HG03135 (cell line): ENCODE results near the gene SMYD3.
A peak's percentile ranks its signal among the peaks of the same experiment; 100 is the strongest.

Experiments used
- ATAC-seq: cut with Tn5 transposase; IDR thresholded peaks from one replicate; pipeline ENCODE4 v1.9.1; 2021; ENCODE audit warnings: mild to moderate bottlenecking, moderate library complexity; ENCODE audit not compliant: unreplicated experiment

The SMYD3 gene

DNA sequence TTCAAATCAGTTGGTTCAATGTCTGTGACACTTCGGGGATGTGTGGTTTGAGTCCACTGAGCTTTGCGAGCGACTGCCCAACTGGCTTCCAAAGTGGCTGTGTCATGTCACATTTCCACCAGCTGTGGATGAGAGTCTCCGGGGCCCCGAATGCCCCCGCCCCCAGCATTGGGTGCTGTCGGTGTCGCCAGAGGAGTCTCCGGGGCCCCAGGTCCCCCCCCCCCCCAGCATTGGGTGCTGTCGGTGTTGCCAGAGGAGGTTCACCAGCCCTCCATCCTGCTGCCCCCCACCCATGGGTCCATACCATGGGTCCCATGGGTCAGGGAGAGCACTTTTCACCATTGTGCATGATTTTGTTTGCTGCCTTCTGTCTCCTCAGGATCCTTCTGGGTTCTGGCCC, 9.0 kb upstream of the SMYD3 start:
- ATAC-seq: no peak

DNA sequence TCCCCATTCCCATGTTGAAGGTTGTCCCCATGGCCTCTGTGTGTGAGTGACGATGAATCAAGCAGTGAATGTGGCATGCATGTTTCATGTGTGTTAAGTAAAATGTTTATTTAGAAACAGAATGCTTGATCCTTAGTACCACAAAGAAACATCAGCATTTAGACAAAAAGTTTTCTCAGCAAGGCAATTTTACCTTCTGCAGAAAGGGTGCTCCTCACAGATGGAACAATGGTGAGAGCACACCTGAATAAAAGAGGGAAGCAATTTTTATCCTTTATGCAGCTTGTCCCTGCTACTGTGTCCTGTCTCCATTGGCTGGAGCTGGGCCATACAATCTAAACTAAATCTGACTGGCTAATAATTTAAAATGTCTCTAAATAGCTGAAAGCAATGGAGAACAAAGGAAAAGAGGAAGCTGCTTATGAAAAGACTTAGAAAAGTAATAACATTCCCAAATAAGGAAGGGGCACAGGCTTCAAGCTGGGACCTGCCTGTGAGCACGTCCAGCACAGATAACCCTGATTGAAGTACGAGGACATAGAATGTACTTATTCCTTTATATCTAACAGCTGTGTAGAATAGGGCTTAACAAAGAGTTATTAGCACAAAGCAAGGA, 8.4 kb upstream of the SMYD3 start:
- no peak for ATAC-seq

DNA sequence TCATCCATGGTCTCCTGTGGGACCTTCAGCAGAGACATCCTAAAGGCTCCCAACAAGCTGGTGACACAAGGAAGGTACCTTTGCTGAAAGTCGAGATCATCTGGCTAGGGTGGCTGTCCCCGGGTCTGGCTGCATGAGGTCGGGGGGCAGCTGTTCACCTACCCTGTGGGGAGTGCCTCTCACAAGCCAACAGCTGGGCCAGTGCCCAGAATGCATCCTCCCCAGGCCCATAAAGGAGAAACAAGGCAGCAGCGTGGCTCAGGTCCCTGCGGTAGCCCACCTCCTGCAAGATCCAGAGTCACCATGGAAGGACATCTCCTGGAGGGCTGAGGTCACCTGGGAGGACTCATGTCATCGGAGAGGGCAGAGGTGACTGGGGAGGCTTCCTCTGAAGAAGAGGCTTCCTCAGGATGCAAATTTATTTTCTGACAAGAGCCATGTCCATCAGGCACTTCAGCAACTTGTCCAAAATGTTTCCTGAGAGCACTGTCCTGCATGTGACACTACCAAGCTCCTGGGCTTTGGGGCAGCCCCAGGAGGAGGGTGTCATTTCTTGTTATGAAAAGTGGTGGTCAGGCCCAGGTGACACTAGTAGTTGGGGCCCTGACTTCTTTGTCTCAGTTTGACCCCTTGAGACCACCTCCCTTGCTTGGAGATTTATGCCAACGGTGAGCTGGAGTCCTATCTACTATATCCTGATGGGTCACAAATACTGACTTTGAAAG, 6.7 kb upstream of the SMYD3 start:
- no peak for ATAC-seq

DNA sequence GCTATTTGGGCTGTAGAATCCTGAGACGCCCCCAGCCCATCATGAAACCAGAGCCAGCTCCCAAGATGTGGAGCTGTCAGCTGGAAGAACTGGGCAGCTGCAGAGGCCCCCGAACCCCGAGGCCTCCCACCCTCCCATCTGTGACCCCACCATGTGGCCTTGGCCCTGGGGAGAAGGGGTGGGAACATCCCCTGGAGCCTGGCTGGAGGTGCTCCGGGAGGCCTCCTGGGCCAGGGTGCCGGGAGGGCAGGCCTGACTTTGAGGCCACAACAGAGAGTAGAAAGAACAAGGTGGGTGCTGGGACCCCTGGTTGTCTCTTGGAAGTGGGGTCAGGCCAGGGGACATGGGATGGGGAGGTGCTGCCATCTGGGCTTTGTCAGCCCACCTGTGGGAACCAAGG, 6.0 kb upstream of the SMYD3 start:
- no peak for ATAC-seq

DNA sequence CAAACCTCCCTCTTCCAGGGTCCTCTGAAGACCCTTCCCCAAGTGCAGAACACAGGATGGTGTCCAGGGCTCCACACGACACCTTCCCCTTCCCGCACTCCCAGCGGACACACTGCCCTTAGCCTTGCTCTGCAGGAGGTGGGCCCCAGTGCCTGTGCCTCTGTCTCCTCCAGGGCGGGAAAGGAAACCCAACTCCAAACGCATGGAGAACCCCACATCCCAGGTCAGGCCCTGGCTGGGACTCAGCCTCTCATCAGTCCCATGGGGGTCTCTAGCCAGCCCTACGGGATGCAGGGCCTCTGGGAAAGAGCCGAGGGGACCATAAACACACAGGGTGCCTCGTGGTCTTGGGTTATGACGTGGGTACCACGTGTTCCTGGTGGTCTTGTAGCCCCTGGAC, 5.6 kb upstream of the SMYD3 start:
- ATAC-seq: no peak

GRCh38 chr1:246512230-246512629, 5.2 kb upstream of the SMYD3 start:
- no peak for ATAC-seq

DNA sequence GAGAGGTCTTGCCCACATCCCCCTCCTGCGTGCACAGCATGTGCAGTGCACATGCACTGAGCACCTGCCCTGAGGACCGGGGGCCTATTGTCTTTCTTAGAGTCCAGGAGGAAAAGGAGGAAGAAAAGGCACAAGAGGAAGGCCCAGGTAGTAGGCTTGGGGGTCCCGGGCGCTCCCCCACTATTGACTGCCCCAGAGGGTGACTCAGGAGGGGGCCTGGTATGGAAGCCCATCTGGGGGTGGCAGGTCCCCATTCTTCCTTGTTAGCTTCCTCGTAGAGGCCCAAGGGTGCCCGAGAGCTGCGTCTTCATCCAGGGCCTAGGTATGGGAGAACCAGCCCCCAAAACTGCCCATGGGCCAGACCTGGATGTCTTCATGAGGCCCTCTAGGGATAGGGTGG, 4.1 kb upstream of the SMYD3 start:
- ATAC-seq: no peak

- no peak for ATAC-seq
These were observed 3.3 kb upstream of the SMYD3 start for GRCh38 chr1:246510147-246511030.

GRCh38 chr1:246508897-246509688, 2.0 kb upstream of the SMYD3 start:
- ATAC-seq: no peak

DNA sequence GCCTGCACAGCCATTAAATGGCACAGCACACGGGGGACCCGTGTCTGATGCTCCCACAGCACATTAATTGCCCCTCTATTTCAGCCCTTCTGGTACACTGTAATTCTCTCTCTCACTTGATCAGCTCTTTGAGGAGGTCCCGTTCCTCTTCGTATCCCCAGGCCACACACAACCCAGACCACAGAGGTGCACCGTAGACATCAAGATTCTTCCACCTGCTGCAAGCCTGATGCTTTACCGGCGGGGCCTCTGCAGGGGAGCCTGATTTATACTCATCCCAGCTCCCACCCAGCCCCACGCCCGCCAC, 759 bp downstream of the SMYD3 start:
- ATAC-seq: peak; percentile 8

GRCh38 chr1:246503341-246503740, 3.7 kb downstream of the SMYD3 start:
- ATAC-seq: no peak

GRCh38 chr1:246497331-246497915, 9.7 kb downstream of the SMYD3 start:
- peak; percentile 65 for ATAC-seq

DNA sequence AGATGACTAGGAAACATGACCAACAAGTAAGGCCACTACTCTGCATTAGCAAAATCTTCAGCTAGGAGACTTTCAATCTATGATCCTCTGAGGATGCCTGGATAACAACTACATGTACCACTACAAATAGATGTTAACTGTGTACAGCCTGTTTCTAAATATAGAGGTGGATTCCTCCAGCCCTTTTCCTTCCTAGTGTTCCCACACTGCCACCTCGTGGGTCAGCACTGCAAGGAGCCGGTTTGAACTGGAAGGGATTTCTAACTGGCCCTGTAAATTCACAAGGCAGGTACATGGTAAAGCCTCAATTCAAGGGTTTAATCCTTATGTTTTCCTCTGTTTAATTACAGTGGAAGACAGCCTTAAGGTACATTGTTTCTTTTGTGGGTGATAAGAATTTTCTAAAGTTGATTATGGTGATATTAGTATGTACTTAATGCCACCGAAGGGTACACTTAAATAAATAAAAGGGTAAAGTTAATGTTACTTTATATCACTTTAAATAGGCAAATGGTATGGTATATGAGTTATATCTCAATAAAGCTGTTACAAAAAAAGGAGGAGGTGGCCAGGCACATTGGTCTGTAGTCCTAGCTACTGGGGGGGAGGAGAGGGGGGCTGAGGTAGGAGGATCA, 14.4 kb downstream of the SMYD3 start:
- ATAC-seq: no peak

DNA sequence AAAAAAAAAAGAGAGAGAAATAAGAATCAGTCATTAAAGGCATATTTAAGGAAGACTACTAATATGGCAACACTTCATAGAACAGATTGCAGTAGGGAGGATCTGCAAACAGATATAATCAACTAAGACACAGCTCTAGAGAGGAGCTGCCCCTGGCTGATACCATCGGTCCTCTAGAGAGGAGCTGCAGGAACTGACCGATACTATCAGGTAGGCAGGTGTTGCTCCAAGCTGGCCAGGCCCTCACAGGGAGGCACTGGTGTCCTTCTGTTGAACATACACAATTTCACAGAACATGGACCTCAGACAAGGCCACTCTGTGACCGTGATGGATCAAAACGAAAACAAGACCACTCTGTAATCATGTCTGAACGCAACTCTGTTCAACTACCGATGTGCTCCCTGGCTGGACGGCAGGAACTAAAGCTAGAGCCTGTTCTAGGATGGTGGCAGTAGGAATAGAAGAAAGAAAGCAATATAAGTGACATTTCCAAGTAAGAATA, 15.5 kb downstream of the SMYD3 start:
- ATAC-seq: no peak

DNA sequence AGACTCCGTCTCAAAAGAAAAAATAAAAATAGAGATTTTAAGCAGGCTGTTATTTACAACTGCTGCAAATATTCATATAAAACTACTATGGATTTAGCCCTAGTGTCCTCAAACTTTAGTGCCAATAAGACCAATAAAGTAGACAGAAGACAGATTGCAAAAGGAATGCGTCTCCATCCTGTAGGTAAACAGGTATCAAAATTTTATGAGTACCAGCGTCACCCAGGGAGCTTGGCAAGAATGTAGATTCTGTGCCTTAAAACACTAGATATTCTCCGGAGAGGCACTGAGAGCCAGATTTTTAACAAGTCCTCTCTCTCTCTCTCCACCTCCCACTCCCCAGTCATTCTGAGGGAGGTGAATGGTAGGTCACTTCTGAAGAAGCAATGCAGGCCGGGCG, 18.4 kb downstream of the SMYD3 start:
- ATAC-seq: no peak

GRCh38 chr1:246483569-246483933, 23.5 kb downstream of the SMYD3 start:
- ATAC-seq: no peak

DNA sequence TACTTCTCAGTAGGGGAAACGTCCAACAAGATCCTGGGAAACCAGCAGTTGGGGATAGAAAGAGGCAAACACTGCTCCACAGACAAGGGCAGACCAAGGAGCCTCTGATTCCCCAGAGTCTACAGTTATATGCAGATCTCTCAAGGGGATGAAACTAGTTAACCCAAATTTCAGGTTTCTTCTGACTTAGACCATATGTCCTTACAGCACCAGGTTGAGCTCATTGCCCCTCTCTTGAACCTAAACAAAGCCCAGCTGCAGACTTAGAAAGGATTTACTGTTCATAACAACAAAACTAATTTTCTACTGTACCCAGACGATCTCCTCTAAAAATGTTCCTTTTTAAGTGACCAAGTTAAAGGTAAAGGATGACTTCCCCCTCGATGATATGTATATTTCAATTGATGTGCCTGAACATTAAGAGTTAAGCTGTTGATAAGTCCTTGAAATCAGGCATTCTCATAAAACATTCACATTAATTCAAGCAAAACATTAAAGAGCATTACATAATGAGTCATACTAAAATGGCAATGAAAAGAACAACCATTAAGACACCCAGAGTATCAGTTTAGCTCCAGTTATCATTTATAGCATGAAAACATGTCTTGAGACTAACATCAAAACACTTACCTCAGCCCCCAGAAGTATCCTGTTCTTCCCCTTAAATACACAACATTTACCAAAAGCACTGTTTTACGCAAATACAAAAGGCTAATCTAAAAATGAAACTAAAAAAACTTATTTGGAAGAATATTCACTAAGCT, 24.1 kb downstream of the SMYD3 start:
- ATAC-seq: peak; percentile 60

DNA sequence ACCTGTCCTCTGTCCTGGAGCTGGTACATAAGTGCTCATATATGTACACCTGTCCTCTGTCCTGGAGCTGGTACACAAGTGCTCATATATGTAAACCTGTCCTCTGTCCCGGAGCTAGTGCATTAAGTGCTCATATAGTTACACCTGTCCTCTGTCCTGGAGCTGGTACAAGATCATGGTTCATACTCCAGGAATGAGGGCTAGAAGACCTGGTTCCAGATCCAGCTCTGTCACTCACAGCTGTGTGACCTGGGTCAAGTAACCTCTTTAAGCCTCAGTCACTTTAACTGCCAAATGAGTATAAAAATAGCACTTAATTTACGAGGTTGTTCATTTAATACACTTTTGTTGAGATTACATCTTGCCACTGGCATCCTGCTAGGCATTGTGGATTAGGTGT, 28.0 kb downstream of the SMYD3 start:
- no peak for ATAC-seq

DNA sequence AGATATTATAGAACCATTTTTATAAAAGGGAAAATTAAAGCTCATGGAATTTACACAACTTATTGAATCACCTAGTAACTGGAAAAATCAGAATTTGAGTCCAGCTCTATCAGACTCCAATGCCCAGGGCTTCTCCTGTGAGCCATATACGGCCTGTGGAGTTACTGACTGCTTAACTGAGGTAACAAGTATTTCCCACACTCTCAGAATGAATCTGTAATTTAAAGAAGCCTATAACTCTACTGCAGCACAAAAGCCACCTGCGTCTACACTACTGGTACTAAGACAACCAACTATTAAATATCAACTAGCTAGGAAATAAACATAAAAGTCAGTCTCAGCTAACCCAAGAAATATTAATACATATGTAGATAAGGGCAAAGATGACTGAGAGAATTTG, 29.4 kb downstream of the SMYD3 start:
- ATAC-seq: no peak

DNA sequence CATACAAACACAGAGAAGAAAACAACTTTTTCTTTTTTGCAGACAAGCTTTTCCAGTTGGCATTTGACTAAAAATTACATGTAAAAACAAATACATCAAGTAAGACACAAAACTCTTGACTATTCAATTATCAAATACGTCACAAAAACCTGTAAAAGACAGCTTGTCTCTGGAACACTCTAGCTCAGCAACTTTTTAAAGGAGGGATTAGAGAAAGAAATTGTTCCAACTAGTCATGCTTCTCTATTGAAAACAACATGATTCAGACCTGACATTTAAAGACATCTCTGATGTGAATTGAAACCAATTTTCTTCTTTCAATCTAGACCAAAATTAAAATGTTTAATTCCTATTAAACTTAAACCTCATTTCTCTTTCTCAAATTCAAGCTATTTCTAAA, 30.3 kb downstream of the SMYD3 start:
- no peak for ATAC-seq
